Hindlimb muscle (tissue), 1 donor: ENCODE measurements around the gene TP53I13. TPM values are rescaled to one million over a fixed set of nuclear protein-coding genes. Genes with fewer than 3 reads are reported as not detected.
A peak's percentile ranks its signal among the peaks of the same experiment; 100 is the strongest.
"Not testable (repeated sequence)": the region's sequence is repeated elsewhere in the genome, so short reads cannot be mapped to it uniquely, and the experiment has no call there.

Experiments
- DNase-seq: peaks from one replicate; pipeline ENCODE4 v3.0.0-alpha.2; 2013
- polyA plus RNA-seq: library from polyadenylated mRNA; unstranded; fragments of 120-200 nt; gene quantifications from one replicate; pipeline ENCODE4 v1.2.1, GENCODE V29; 2013; ENCODE audit not compliant: insufficient read length

The TP53I13 gene
- 36.8 TPM for polyA plus RNA-seq

- peak; percentile 87 for DNase-seq
Observed at GRCh38 chr17:29568331-29569244, at the start of gene TP53I13. TSS of gene TP53I13 (plus strand) at chr17:29568701. CDS start at chr17:29568759, 58 bp downstream.

GRCh38 chr17:29524692-29525091 is 43.8 kb upstream of the TP53I13 start:
- no peak for DNase-seq

DNA sequence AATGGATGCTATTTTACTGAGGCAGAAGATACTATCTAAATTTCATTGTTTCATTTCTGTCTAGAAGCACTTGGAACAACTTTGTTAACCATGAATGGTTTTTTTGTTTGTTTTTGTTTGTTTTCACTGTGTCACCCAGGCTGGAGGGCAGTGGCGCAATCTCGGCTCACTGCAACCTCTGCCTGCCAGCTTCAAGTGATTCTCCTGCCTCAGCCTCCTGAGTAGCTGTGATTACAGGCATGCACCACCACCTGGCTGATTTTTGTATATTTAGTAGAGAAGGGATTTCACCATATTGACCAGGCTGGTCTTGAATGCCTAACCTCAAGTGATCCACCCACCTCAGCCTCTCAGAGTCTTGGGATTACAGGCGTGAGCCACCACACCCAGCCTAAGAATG is 42.2 kb upstream of the TP53I13 start:
- DNase-seq: no peak

DNA sequence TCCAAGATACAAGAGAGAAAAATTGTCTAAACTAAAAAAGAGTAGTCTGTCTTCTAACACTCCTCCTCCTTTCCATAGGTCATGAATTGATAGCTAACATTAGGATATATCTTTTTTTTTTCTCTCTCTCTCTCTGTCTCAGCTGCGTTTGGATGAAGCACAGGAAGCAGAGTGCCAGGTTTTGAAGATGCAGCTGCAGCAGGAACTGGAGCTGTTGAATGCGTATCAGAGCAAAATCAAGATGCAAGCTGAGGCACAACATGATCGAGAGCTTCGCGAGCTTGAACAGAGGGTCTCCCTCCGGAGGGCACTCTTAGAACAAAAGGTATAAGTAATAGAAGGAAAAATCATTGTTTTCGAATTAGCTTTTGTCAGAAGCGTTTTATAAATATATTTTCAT is 34.5 kb upstream of the TP53I13 start:
- DNase-seq: no peak

DNA sequence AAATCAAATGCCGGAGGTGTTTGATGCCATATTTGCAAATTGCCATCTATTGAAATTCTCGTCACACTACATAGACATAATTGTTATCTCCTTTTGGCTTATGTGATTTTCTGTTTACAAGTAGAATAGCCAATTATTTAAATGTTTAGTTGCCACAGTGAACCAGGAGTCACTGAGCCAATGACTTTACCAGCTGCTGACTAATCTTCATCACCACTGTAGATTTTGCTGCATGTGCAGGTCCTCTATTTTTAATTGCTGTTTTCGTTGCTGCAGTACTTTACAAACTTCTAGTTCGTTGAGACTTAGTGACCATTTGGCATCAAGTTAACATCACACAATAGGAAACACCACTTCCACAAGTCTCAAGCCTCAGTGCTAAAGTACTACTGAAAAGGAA is 24.4 kb upstream of the TP53I13 start:
- DNase-seq: no peak

GRCh38 chr17:29546085-29546484 is 22.4 kb upstream of the TP53I13 start:
- DNase-seq: no peak

- DNase-seq: no peak
Observed at GRCh38 chr17:29546830-29547229, 21.7 kb upstream of the TP53I13 start.

DNA sequence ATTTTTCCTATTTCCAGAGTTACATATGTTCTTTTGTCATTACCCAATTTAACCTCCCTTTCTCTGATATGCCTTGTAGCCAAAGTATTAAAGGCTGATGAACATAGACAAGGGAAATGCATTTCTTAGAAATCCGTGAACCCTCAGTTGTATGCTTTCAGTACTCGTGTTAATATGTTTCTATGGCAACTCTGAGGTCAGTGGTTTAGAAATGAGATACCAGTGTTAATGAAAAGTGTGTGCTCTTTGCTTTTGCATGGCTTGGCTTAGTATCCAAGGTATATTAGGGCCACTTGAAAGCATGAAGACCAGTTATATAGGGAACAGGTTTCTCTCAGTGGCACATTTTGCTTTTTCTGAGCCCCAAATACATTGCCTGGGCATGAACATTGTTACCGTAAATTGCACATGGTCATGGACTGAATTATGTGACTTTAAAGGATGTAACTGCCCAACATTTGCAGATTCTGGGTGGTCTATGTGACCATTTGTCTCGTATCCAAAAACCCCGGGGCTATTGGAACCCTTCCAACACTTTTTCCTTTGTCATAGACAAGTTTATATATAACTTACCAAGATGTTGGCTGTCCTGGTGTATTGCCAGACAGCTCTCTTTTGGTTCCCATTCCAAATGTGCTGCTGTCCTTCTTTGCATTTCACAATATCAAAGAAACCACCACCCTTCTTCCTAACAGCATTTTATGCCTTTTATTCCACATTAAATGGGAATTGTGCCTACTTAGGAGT is 19.2 kb upstream of the TP53I13 start:
- no peak for DNase-seq

- DNase-seq: no peak
Observed at GRCh38 chr17:29555840-29556239, 12.7 kb upstream of the TP53I13 start.

DNA sequence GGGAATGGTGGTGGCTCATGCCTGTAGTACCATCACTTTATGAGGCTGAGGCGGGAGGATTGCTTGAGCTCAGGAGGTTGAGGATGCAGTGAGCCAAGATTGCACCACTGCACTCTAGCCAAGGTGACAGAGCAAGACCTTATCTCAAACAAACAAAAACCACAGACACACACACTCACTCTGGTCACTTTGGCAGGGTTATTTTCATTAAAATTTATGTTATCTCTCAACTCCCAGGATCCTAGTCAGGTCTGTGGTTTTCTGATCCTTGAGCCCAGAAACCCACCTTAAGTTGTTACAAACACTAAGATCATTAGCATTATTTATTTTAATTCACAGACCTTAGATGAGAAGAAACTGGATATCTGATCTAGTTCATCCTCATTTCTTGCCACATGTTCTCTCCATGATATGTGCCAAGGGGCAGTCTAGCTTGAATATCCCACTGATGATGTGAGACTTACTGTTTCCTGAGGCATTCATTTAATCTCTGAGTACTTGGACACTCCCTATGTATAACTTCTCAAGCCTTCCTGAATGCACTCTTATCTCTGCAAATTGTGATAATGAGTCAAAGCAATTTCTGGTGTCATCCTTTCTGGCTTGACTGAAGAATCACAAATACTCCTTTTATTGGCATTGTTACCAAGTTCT is 11.3 kb upstream of the TP53I13 start:
- no peak for DNase-seq

DNA sequence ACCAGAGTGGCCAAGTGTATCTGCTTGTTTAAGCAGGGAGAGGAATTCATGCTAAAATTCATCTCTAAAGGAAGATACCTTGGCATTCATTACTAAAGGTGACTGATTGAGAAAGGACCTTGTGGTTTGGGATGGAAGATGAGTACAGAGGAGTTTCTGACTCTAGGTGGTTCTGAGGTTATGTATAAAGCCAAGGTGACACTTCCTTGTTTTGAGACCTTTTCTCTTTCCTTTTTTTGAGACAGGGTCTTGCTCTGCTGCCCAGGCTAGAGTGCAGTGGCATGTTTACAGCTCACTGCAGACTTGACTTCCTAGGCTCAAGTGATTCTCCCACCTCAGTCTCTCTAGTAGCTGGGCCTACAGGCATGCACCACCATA is 10.8 kb upstream of the TP53I13 start:
- DNase-seq: no peak

DNA sequence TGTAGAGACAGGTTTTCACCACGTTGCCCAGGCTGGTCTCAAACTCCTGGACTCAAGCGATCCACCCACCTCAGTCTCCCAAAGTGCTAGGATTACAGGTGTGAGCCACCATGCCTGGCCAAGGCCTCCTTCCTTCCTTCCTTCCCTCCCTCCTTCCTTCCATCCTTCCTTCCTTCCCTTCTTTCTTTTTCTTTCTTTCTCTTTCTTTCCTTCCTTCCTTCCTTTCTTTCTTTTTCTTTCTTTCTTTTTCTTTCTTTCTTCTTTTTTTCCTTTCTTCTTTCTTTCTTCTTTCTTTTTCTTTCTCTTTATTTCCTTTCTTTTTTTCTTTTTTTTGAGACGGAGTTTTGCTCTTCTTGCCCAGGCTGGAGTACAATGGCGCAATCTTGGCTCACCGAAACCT is 10.4 kb upstream of the TP53I13 start:
- DNase-seq: not testable (repeated sequence)

DNA sequence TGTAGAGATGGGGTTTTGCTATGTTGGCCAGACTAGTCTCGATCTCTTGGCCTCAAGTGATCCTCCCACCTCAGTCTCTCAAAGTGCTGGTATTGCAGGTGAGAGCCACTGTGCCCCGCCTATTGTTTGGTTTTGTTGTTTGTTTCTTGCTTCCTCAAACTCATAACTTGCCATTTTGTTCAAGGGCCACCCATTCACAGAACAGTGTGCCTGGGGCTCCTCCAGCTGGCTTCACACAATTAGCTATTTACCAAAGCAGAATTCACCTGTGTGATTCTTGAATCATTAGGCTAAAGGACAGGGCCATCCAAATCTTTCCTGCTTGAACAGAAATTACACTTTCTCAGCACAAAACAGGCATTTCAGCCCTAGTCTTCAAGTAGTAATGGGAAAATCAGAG is 8.9 kb upstream of the TP53I13 start:
- no peak for DNase-seq

DNA sequence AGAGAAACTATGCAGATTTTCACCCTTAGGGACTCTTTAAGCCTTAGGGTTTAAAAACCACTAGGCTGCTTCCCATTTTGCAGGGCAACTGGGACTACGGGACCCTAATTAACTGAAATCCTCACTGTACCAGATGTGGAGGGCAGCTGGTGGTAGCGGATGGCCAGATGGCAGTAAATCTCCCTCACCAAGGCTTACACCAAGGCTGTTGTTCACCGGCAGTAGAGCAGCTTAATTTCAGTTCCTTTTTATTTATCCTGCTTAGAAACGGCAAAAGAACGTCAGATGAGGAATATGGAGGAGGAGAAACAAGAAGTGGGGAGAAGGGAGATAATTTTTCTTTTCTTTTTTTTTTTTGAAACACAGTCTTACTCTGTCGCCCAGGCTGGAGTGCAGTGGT is 8.2 kb upstream of the TP53I13 start:
- DNase-seq: no peak

GRCh38 chr17:29561554-29562517 is 6.7 kb upstream of the TP53I13 start:
- DNase-seq: no peak

DNA sequence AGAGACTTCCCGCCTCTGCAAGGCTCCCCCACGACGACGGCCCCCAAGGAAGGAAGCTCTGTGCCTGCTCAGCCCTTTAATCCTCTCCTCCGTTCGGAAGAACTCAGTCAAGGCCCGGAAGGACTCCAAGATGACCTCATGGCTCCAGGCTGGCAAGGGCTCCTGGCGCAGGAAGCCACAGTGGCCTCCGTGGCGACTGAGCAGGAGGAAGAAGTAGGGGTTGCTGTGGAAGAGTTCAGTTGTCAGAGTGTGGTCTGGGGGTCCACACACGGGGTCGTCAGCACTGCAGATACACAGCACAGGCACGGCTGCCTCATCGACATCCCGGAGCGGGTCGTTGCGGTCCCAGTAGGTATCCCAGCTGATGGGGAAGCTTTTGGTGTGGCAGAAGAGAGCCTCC is 5.9 kb upstream of the TP53I13 start:
- DNase-seq: no peak

DNA sequence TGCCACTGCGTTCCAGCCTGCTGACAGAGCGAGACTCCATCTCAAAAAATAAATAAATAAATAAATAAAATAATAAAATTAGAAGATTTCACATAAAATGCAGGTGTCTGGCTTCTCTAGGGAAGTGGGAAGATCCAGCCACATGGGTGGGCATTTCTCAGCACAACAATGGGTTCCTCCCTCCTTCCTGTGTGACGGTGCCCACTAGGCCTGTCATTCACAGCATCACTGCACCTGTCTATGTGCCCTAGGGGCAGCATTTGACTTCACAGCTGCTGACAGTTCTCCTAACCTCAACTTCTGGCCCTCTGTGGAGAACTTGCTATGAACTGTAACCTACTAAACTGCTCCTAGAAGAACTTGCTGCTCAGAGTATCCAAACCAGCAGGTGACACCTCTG is 4.7 kb upstream of the TP53I13 start:
- no peak for DNase-seq

- no peak for DNase-seq
Observed at GRCh38 chr17:29565643-29566472, 2.6 kb upstream of the TP53I13 start.

DNA sequence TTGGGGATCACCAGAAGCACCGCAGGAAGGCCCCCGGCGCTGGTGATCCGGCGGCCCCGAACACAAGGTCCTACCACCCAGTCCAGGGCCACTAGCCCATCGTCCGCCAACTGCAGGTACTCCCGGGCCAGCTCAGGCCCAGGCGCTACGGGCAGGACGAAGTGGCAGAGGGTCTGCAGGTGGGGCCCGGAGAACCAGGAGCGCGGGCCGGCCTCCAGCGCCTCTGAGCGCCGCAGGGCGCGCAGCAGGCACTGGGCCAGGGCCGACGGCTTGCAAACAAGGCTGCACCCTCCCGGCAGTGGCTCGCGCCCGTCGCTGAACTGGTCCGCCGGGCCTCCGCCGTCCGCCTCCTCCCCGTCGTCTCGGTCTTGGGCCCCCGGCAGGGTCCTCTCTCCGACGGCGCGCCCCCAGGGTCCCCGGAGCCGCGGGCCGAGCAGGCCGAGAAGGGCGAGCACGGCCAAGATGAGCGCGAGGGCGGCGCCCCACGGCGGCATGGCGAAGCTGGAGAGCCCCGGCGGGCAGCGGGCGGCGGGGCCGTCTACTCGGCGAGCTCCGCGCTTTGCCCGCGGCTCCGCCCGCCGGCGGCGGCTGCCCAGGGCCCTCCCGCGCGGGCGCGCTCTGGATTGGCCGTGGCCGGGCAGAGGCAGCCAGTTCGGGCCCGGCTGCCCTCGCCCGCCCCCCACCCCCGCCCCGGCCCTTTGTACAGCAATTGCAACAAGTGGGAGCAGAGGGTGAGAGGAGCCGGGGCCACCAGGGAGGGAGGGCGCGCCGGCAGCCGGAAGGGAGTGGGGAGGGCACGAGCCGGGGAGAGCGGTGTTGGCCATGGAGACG is 1.8 kb upstream of the TP53I13 start, which contains the start of gene ABHD15:
Gene ABHD15, minus strand, starts transcription at position 565 of the 831 bp plus-strand sequence. Its CDS starts 71 bp downstream, at position 494.
- DNase-seq: peak; percentile 60

GRCh38 chr17:29567304-29567553 is 1.3 kb upstream of the TP53I13 start:
- no peak for DNase-seq
